Mammary epithelial cell (primary cell): ENCODE data around the gene ARHGAP45.

Source experiments
- CTCF ChIP-seq, 2 donors: IDR thresholded peaks in 1 of 2; conservative IDR thresholded peaks in 1 of 2; 2 replicates each; pipeline ENCODE4 v1.5.1; 2011 to 2012; ENCODE audit warnings: inconsistent platforms in 2 of 2, low read length in 2 of 2, mild to moderate bottlenecking in 2 of 2, control low read depth in 1 of 2, low read depth in 1 of 2; ENCODE audit not compliant: insufficient read depth in 1 of 2; ENCODE audit errors: extremely low read depth in 1 of 2
- EZH2 ChIP-seq: IDR thresholded peaks from 2 replicates; pipeline ENCODE4 v1.6.1; 2012; ENCODE audit warnings: low read length, inconsistent platforms, borderline replicate concordance

DNA sequence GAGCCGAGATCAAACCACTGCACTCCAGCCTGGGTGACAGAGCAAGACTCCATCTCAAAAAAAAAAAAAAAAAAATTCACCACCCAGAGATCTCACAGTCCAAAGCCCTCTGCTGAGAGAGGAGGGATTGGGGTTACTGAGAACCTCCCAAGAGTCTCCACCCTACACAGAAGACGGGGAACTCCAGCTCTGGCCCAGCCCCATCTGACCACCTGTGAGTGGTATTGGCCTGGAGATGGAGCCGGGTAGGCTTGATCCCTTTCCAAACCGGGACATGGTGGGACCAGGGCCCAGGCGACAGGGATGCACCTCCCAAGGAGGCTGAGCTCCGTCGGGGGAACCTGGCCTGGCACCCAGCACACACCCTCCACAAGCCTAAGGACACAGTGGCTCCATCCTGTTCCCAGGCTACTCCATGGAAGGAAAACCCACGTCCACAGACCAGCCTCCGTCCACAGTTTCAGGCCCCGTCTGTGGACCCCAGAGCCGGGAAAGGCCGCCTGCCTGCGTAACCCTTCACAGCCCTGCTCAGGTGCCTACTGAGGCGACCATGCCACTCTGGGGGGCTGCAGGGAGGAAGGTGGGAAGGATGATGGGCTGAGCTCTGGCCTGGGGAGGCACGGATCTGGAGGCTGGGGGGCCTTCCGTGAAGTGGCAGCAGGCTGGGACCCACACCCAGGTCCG is 47.9 kb upstream of the ARHGAP45 start:
- TF ChIP-seq CTCF (conservative IDR thresholded peaks at IDR 0.05 in 1 of 2, IDR thresholded peaks at IDR 0.05 in 1 of 2; ENCODE audit: extremely low read depth in 1 of 2, insufficient read depth in 1 of 2, low read depth in 1 of 2, low read length in 2 of 2) (no peak), EZH2 (no peak)
